ENCODE measurements around the gene TCF7L1. TPM values are rescaled to one million over a fixed set of nuclear protein-coding genes. Genes with fewer than 3 reads are reported as not detected.
"Not testable (repeated sequence)": the region's sequence is repeated elsewhere in the genome, so short reads cannot be mapped to it uniquely, and the experiment has no call there.

TCF7L1 gene
- total RNA-seq, 2 experiments from 2014 or later, result not detected

DNA sequence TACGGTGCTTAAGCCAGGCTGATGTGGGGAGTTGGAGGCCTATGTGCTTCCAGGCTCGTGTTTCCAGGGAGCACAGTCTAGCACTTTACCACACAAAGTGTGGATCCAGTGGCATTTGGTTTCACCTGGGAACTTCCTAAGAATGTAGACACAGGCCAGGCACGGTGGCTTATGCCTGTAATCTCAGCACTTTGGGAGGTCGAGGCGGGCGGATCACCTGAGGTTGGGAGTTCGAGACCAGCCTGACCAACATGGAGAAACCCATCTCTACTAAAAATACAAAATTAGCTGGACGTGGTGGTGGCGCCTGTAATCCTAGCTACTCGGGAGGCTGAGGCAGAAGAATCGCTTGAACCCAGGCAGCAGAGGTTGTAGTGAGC lies 190.8 kb downstream of the TCF7L1 start:
- not testable (repeated sequence) for H3K27me3 Mint-ChIP-seq; ATAC-seq (ENCODE audit: low read depth); DNase-seq; H3K9me3 Mint-ChIP-seq
- peaks cover 77% of the 10 kb centered on the region for H3K36me3 Mint-ChIP-seq
- peak overlapping the region; percentile 71 for H3K27ac Mint-ChIP-seq
- POLR2A ChIA-PET, result interaction anchor here (0.7 to 4.9 kb wide), 6 partner anchors 10 to 870 kb away, joined by 3 to 35 read pairs (median 8); partner anchors contain the start of genes ELMOD3 and RETSAT
- H3K4me3 Mint-ChIP-seq, result peak overlapping the region; percentile 99
- peaks cover 53% of the 10 kb centered on the region for H3K4me1 Mint-ChIP-seq

DNA sequence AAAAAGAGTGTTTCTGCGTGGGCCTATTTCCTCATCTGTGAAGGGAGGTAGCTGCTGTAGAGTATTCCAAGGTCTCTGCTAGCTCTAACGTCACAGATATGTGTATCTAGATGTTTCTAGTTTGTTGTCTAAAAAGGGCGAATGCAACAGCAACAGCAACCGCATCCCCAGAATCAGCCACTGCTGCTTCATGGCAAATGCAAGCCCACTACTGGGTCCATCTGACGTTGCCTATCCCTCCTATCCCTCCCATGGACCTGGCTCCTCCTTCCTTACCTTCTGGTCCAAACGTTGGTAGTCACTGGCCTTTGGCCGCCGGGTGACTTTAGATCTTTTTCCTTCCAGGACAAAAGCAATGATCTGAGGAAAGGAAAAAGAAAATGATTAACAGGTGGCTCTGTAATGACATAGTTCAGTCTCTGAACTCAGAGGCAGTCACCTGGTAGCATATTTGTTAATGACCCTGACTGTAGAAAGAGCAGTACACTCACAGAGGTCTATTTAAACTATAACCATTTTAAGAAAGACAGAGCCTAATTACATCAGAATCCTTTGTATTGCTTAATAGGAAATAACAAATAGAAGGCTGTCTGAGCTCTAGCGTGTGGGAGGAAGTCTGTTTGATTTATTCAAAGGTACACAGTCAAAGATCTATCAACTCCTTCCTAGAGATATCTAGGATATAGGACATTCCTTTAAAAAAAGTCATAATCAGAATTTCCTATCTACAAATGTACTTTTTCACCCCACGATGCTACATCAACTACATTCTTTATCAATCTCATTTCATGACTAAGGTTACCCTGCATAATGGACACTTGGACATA lies 191.7 kb downstream of the TCF7L1 start:
- no peaks in the 10 kb centered on the region for H3K27me3 Mint-ChIP-seq
- ATAC-seq (ENCODE audit: low read depth) (no peak), DNase-seq (no peak)
- no peaks in the 10 kb centered on the region for H3K9me3 Mint-ChIP-seq
- POLR2A ChIA-PET, result interaction anchor here (0.7 to 4.9 kb wide), 6 partner anchors 11 to 1236 kb away, joined by 3 to 35 read pairs (median 9); partner anchors contain the start of genes ELMOD3, MAT2A and RETSAT
- H3K36me3 Mint-ChIP-seq, result peaks cover 75% of the 10 kb centered on the region
- peak overlapping the region; percentile 99 for H3K4me3 Mint-ChIP-seq
- H3K27ac Mint-ChIP-seq, result peak overlapping the region; percentile 100
- peaks cover 53% of the 10 kb centered on the region for H3K4me1 Mint-ChIP-seq

DNA sequence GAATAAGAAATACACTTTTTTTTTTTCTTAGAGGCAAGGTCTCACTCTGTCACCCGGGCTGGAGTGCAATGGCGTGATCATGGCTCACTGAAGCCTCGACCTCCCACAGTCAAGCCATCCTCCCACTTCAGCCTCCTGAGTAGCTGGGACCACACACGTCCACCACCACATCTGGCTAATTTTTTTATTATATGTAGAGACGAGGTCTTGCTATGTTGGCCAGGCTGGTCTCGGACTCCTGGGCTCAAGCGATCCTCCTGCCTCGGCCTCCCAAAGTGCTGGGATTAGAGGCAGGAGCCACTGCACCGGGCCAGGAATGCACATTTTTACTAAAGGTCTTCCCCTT lies 192.2 kb downstream of the TCF7L1 start:
- POLR2A ChIA-PET, result interaction anchor here (1.0 to 4.9 kb wide), 6 partner anchors 12 to 215 kb away, joined by 4 to 35 read pairs (median 22); partner anchors contain the start of genes ELMOD3, MAT2A and RETSAT
- H3K4me3 Mint-ChIP-seq, result peak overlapping the region; percentile 99
- H3K27ac Mint-ChIP-seq, result peak overlapping the region; percentile 100
- H3K4me1 Mint-ChIP-seq, result peaks cover 48% of the 10 kb centered on the region
- no peaks in the 10 kb centered on the region for H3K27me3 Mint-ChIP-seq
- H3K9me3 Mint-ChIP-seq, result no peaks in the 10 kb centered on the region
- peaks cover 70% of the 10 kb centered on the region for H3K36me3 Mint-ChIP-seq
- ATAC-seq (ENCODE audit: low read depth) (no peak), DNase-seq (no peak)

DNA sequence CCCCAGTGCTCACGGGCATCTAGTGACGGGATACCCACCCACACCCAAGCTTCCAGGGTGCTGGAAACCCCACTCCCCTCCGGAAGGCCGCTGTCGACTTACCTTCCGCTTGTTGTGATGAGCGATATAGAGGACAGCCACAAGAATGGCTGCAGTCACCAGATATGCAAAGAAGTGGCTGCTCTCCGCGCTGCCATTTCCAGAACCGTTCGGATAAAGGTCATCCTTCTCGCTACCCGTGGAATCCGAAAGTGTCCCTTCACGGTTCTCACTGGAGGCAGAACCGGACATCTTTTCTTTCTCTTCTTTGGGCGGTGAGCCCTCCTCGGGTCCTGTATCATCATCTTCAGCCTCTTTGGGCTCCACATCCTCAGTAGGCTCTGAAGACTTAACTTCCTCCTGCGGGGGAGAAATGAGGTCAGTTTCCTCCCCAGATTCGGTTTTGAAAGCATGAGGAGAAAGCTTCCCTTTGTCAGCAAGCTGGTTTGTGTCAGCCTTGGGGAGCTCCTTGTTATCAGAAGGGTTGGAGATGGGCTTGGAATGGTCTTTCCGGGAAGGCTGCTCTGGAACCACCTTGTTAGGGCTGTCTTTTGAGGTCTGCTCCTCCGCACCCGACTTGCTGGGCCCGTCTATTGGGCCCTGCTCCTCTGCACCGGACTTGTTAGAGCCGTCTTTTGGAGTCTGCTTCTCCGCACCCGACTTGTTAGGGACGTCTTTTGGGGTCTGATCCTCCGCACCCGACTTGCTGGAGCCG lies 193.4 kb downstream of the TCF7L1 start:
- Mint-ChIP-seq H3K4me1 (peaks cover 38% of the 10 kb centered on the region), H3K36me3 (peaks cover 59% of the 10 kb centered on the region), H3K9me3 (no peaks in the 10 kb centered on the region), H3K4me3 (peak overlapping the region; percentile 99), H3K27ac (peak overlapping the region; percentile 100), H3K27me3 (no peaks in the 10 kb centered on the region)
- POLR2A ChIA-PET, result interaction anchor here (0.6 to 4.9 kb wide), 28 partner anchors 8 to 1459 kb away, joined by 3 to 84 read pairs (median 5); partner anchors contain the start of genes ELMOD3, GGCX, KCMF1 and MAT2A
- ATAC-seq (ENCODE audit: low read depth) (peak; percentile 32), DNase-seq (peak; percentile 61)

DNA sequence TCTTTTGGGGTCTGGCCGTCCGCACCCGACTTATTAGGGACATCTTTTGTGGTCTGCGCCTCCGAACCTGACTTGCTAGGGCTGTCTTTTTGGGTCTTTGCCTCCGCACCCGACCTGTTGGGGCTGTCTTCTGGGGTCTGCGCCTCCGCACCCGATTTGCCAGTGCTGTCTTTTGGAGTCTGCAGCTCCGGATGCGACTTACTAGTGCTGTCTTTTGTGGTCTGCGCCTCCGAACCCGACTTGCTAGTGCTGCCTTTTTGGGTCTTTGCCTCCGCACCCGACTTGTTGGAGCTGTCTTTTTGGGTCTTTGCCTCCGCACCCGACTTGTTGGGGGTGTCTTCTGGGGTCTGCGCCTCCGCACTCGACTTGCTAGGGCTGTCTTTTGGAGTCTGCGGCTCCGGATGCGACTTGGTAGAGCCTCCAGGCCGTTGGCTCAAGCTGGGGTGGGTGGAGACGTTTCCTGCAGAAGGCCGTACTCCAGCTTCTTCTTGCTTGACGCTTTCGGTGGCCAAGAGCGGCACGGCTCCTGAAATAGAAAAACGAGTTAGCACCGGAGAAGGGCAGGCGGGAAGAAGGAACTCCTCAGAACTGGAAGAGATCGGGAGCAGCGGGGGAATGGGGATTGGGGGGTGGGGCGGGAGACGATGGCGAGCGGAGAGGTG lies 194.1 kb downstream of the TCF7L1 start:
- Mint-ChIP-seq H3K27me3 (no peaks in the 10 kb centered on the region), H3K9me3 (no peaks in the 10 kb centered on the region), H3K4me3 (peak overlapping the region; percentile 99), H3K4me1 (peaks cover 32% of the 10 kb centered on the region), H3K27ac (peak overlapping the region; percentile 100), H3K36me3 (peaks cover 52% of the 10 kb centered on the region)
- POLR2A ChIA-PET, result interaction anchor here (0.7 to 4.9 kb wide), 29 partner anchors 9 to 785 kb away, joined by 3 to 84 read pairs (median 5); partner anchors contain the start of genes ELMOD3, GGCX, KCMF1 and MAT2A
- DNase-seq (peak; percentile 79), ATAC-seq (ENCODE audit: low read depth) (peak; percentile 41)

DNA sequence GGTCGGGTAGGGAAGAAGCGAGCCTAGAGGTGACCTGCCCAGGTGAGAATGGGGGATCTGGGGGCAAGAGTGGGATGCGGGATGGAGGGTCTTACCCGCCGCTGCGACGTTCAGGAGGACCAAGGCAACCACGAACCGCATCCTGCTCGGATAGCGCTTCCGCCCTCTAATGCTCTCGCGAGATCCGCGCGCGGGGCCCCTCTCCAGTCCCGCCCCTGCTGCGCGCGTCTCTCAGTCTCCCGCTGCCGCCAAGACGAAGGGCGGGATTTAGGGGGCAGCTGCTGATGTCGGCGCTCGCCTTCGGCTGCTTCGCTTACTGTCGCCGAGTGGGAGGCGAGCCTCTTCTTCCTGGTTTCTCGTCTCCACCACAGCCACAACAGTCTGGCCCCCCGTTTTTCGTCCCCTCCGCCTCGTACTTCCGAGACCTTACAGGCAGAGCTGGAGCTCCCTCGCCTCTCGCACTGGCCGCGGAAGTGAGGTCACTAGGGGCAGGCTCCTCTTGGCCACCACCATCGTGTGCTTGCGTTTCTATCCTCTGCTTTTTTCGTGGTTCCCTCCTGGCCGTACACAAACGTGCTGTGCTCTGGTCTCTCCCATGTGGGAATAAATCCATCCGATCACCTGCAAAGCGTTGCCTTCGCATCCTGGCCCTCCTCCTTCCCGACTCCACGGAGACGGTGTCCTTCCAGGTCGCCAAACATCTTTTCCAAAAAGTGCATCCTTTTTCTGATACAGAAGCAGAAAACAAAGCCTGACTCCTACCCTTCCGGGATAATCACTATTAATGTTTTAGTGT lies 194.8 kb downstream of the TCF7L1 start, which contains the start of gene TGOLN2:
TGOLN2 (minus strand) TSS at position 168 of the 796 bp plus-strand sequence; CDS start at position 141, 27 bp downstream.
- no peaks in the 10 kb centered on the region for H3K9me3 Mint-ChIP-seq
- H3K4me1 Mint-ChIP-seq, result peaks cover 25% of the 10 kb centered on the region
- ATAC-seq (ENCODE audit: low read depth) (peak; percentile 84), DNase-seq (peak; percentile 97)
- H3K36me3 Mint-ChIP-seq, result peaks cover 45% of the 10 kb centered on the region
- H3K27ac Mint-ChIP-seq, result peak within 1 kb of the TSS; percentile 100
- H3K27me3 Mint-ChIP-seq, result no peaks in the 10 kb centered on the region
- POLR2A ChIA-PET, result interaction anchor here (0.7 to 4.9 kb wide), 28 partner anchors 9 to 430 kb away, joined by 3 to 84 read pairs (median 5); partner anchors contain the start of genes ELMOD3, KCMF1, MAT2A and RETSAT
- peak within 1 kb of the TSS; percentile 99 for H3K4me3 Mint-ChIP-seq

DNA sequence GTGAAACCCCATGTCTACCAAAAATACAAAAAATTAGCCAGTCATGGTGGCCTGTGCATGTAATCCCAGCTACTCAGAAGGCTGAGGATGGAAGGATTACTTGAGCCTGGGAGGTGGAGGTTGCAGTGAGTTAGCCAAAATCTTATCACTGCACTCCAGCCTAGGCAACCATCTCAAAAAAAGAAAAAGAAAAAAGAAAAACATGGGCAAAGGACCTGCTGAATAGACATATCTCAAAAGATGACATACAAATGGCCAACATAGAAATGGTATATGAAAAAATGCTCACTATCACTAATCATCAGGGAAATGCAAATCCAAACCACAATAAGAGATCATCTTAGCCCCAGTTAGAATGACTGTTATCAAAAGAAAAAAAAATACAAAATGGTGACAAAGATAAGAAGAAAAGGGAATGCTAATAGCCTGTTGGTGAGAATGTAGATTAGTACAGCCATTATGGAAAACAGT lies 196.0 kb downstream of the TCF7L1 start:
- DNase-seq (no peak), ATAC-seq (ENCODE audit: low read depth) (no peak)
- POLR2A ChIA-PET, result interaction anchor here (1.2 to 4.6 kb wide), 2 partner anchors 108 to 211 kb away, joined by 3 to 32 read pairs; partner anchors contain the start of gene MAT2A
- peak overlapping the region; percentile 9 for H3K4me3 Mint-ChIP-seq
- no peak overlapping the region for H3K27ac Mint-ChIP-seq
- peaks cover 35% of the 10 kb centered on the region for H3K36me3 Mint-ChIP-seq
- H3K4me1 Mint-ChIP-seq, result peaks cover 18% of the 10 kb centered on the region
- no peaks in the 10 kb centered on the region for H3K9me3 Mint-ChIP-seq
- H3K27me3 Mint-ChIP-seq, result no peaks in the 10 kb centered on the region

DNA sequence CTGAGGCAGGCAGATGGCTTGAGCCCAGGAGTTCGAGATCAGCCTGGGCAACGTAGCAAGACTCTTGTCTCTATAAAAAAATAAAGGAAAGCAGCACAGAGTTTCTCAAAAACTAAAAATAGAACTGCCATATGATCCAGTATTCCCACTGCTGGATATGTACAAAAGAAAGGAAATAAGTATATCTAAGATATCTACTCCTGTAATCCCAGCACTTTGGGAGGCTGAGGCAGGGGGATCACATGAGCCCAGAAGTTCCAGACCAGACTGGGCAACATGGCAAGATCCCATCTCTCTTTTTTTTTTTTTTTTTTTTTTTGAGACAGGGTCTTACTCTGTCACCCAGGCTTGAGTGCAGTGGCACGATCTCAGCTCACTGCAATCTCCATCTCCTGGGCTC lies 196.5 kb downstream of the TCF7L1 start:
- DNase-seq; H3K27me3 Mint-ChIP-seq; H3K9me3 Mint-ChIP-seq; ATAC-seq (ENCODE audit: low read depth); H3K4me3 Mint-ChIP-seq: not testable (repeated sequence)
- H3K36me3 Mint-ChIP-seq, result peaks cover 30% of the 10 kb centered on the region
- H3K27ac Mint-ChIP-seq, result peak overlapping the region; percentile 2
- H3K4me1 Mint-ChIP-seq, result peaks cover 14% of the 10 kb centered on the region
- POLR2A ChIA-PET, result interaction anchor here (0.7 kb wide), 1 partner anchor 560 kb away, joined by 7 read pairs; no protein-coding TSS in a partner anchor

DNA sequence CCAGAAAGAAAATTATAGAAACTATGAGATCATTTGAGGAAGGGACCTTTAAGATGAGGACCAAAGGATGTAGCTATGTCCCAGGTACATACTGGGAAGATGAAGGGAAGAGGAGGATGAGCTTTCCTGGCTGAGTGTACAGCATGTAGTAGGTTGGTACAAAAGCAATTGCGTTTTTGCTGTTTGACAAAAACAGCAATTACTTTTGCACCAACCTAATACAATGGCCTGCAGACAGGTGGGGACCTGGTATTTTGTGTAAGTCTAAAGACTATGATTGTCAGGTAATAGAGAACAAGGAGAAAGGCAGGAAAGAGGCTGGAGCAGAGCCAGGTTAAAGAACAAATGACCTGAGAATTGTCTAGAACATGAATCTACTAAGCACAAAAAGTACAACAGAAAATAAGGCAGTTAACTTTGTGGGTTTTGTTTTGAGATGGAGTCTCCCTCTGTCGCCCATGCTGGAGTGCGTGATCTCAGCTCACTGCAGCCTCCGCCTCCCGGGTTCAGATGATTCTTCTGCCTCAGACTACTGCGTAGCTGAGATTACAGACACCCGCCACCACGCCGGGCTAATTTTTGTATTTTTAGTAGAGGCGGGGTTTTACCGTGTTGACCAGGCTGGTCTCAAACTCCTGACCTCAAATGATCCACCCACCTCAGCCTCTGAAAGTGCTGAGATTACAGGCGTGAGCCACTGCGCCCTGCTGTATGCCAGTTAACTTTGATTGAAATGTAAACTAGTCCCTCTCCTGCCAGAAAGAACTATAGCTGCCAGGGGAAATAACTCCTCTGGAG lies 197.8 kb downstream of the TCF7L1 start:
- Mint-ChIP-seq H3K4me1 (peaks cover 8% of the 10 kb centered on the region), H3K4me3 (no peak overlapping the region), H3K36me3 (peaks cover 17% of the 10 kb centered on the region), H3K27ac (no peak overlapping the region), H3K9me3 (no peaks in the 10 kb centered on the region), H3K27me3 (no peaks in the 10 kb centered on the region)
- no peak for ATAC-seq (ENCODE audit: low read depth)
- POLR2A ChIA-PET, result interaction anchor here (0.9 kb wide), 1 partner anchor 21 kb away, joined by 3 read pairs; no protein-coding TSS in a partner anchor
- no peak for DNase-seq

DNA sequence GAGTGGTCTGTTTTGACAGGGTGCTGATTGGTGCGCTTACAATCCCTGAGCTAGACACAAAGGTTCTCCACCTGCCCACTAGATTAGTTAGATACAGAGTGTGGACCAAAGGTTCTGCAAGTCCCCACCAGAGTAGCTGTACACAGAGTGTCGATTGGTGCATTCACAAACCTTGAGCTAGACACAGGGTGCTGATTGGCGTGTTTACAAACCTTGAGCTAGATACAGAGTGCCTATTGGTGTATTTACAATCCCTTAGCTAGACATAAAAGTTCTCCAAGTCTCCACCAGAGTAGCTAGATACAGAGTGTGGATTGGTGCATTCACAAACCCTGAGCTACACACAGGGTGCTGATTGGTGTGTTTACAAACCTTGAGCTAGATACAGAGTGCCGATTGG lies 200.7 kb downstream of the TCF7L1 start:
- H3K4me1 Mint-ChIP-seq; H3K4me3 Mint-ChIP-seq; H3K9me3 Mint-ChIP-seq; DNase-seq; ATAC-seq (ENCODE audit: low read depth); H3K27ac Mint-ChIP-seq; POLR2A ChIA-PET; H3K36me3 Mint-ChIP-seq: not testable (repeated sequence)
- H3K27me3 Mint-ChIP-seq, result peaks cover 12% of the 10 kb centered on the region

DNA sequence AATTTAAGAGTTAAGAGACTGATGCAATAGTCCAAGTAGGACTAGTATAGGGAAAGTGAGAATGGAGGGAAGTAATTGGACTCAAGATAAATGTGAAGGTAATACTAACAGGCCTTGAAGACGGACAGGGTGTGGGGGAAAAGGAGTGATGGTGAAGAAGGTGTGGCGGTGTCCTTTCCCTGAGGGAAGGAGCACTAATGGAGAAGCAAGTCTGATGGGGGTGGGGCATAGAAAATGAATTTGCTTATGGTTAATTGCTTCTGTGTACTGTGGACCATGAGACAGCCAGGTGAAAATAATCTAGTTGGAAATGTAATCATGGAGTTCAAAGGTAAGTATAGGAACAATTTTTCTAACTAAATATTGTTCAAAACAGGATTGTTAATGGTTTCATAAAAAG lies 201.7 kb downstream of the TCF7L1 start:
- H3K4me1 Mint-ChIP-seq, result no peaks in the 10 kb centered on the region
- no peaks in the 10 kb centered on the region for H3K36me3 Mint-ChIP-seq
- POLR2A ChIA-PET, result no interaction called here
- H3K27me3 Mint-ChIP-seq, result peaks cover 16% of the 10 kb centered on the region
- DNase-seq (no peak), ATAC-seq (ENCODE audit: low read depth) (no peak)
- no peaks in the 10 kb centered on the region for H3K9me3 Mint-ChIP-seq
- no peak overlapping the region for H3K4me3 Mint-ChIP-seq
- peak overlapping the region; percentile 14 for H3K27ac Mint-ChIP-seq
